HCT116 (cell line): ENCODE data around the gene EVI5. TPM values are rescaled to one million over a fixed set of nuclear protein-coding genes. Genes with fewer than 3 reads are reported as not detected.

Source experiments
- ATAC-seq: fragments of 200-7000 bp; cut with Tn5 transposase; 2 replicates; pipeline ENCODE4 v1.9.1; 2020; ENCODE audit warnings: mild to moderate bottlenecking, moderate library complexity
- BruUV-seq: library from RNA; stranded (reverse); fragments of 400-500 nt; replicated peaks from 2 replicates; lab custom pipeline; 2021; lab: Mats Ljungman, UMichigan
- CTCF ChIA-PET: fragments of 300-600 bp; sonication (Branson Sonifier 250); formaldehyde crosslinking; loops from one replicate; lab custom pipeline; 2021; ENCODE audit warnings: antibody characterized with exemption; lab: Charles Lee
- POLR2A ChIA-PET: fragments of 300-600, 350-600 bp; sonication (Branson Sonifier 250); formaldehyde crosslinking; loops from one replicate; lab custom pipeline; 2021; ENCODE audit warnings: antibody characterized with exemption; lab: Charles Lee
- RAD21 ChIA-PET, 2 experiments: fragments of 300-600 bp; sonication (Branson Sonifier 250); formaldehyde crosslinking; loops; one replicate each; lab custom pipeline; 2023; ENCODE audit warnings: low total read pairs in 2 of 2; ENCODE audit not compliant: uncharacterized antibody in 2 of 2, unreplicated experiment in 2 of 2, low non-redundant PET in 1 of 2; lab: Charles Lee
- DNase-seq: peaks from one replicate; pipeline ENCODE4 v3.0.0-alpha.2; 2010; ENCODE audit warnings: low read depth, low spot score
- H2AFZ ChIP-seq: fragments of 200-600 bp; shearing (Covaris generic), sonication (generic); 2 replicates; pipeline ENCODE4 v1.6.1; 2017; ENCODE audit warnings: low read depth, mixed run types, mixed read lengths, antibody characterized with exemption, low read length; ENCODE audit not compliant: poor library complexity, severe bottlenecking
- H3K27ac ChIP-seq: 2 replicates; pipeline ENCODE4 v1.5.1; 2012; ENCODE audit warnings: low read depth, low read length
- H3K27me3 ChIP-seq: fragments of 200-600 bp; sonication (generic); 2 replicates; pipeline ENCODE4 v1.6.1; 2016; ENCODE audit warnings: mixed run types, low read length, mixed read lengths; ENCODE audit not compliant: insufficient read depth
- H3K36me3 ChIP-seq, 2 experiments: fragments of 200-500 bp in 1 of 2; fragments of 200-600 bp in 1 of 2; sonication (Bioruptor generic) in 1 of 2; sonication (generic) in 1 of 2; 2 replicates each; pipeline versions ENCODE4 v1.5.1 to v1.6.1; 2014 to 2016; ENCODE audit warnings: low read length in 2 of 2, inconsistent platforms in 1 of 2, mixed read lengths in 1 of 2, mixed run types in 1 of 2; ENCODE audit not compliant: insufficient read depth in 2 of 2, control insufficient read depth in 1 of 2
- H3K4me1 ChIP-seq, 2 experiments: fragments of 200-600 bp in 1 of 2; sonication (generic) in 1 of 2; 2 replicates each; pipeline versions ENCODE4 v1.5.1 to v1.6.1; 2012 to 2017; ENCODE audit warnings: low read length in 2 of 2, inconsistent platforms in 1 of 2, mild to moderate bottlenecking in 1 of 2, mixed read lengths in 1 of 2, mixed run types in 1 of 2, moderate library complexity in 1 of 2; ENCODE audit not compliant: insufficient read depth in 2 of 2, control insufficient read depth in 1 of 2
- H3K4me2 ChIP-seq: fragments of 200-600 bp; sonication (generic); 2 replicates; pipeline ENCODE4 v1.6.1; 2017; ENCODE audit warnings: mixed run types, low read length, mixed read lengths
- H3K4me3 ChIP-seq, 2 experiments: fragments of 200-600 bp in 1 of 2; sonication (generic) in 1 of 2; replicated peaks in 1 of 2; 2 replicates each; pipeline ENCODE4 v1.5.1; 2011 to 2016; ENCODE audit warnings: low read length in 2 of 2, control low read depth in 1 of 2, low read depth in 1 of 2, mild to moderate bottlenecking in 1 of 2, mixed read lengths in 1 of 2, mixed run types in 1 of 2
- H3K79me2 ChIP-seq: fragments of 200-600 bp; sonication (generic); 2 replicates; pipeline ENCODE4 v1.6.1; 2017; ENCODE audit warnings: mild to moderate bottlenecking, mixed run types, low read length, moderate library complexity, mixed read lengths; ENCODE audit not compliant: insufficient read depth
- H3K9ac ChIP-seq: fragments of 200-600 bp; sonication (generic); 2 replicates; pipeline ENCODE4 v1.6.1; 2016; ENCODE audit warnings: low read length, mixed read lengths
- H3K9me2 ChIP-seq: fragments of 200-600 bp; sonication (generic), shearing (Covaris generic); 2 replicates; pipeline ENCODE4 v1.6.1; 2017; ENCODE audit warnings: mixed run types, mild to moderate bottlenecking, moderate library complexity; ENCODE audit not compliant: insufficient read depth
- H3K9me3 ChIP-seq, 2 experiments: fragments of 200-500 bp in 1 of 2; fragments of 200-600 bp in 1 of 2; sonication (Bioruptor generic) in 1 of 2; sonication (generic) in 1 of 2; 2 replicates each; pipeline ENCODE4 v1.6.1; 2014 to 2017; ENCODE audit warnings: low read length in 2 of 2, mixed read lengths in 2 of 2, inconsistent platforms in 1 of 2, low read depth in 1 of 2, mild to moderate bottlenecking in 1 of 2, mixed run types in 1 of 2, moderate library complexity in 1 of 2; ENCODE audit not compliant: control insufficient read depth in 1 of 2, insufficient read depth in 1 of 2
- H4K20me1 ChIP-seq: fragments of 200-600 bp; sonication (generic), shearing (Covaris generic); 2 replicates; pipeline ENCODE4 v1.6.1; 2017; ENCODE audit warnings: mixed run types, mild to moderate bottlenecking, moderate library complexity; ENCODE audit not compliant: insufficient read depth
- CBX3 ChIP-seq: IDR thresholded peaks from 2 replicates; pipeline ENCODE4 v1.6.1; 2012; ENCODE audit warnings: low read depth
- CEBPB ChIP-seq: IDR thresholded peaks from 2 replicates; pipeline ENCODE4 v1.6.1; 2012; ENCODE audit warnings: low read depth
- EGR1 ChIP-seq: IDR thresholded peaks from 2 replicates; pipeline ENCODE4 v1.6.1; 2012; ENCODE audit warnings: low read depth
- ELF1 ChIP-seq: IDR thresholded peaks from 2 replicates; pipeline ENCODE4 v1.6.1; 2012; ENCODE audit warnings: low read depth, borderline replicate concordance
- EZH2 ChIP-seq: fragments of 200-600 bp; sonication (generic); IDR thresholded peaks from 2 replicates; pipeline ENCODE4 v1.6.1; 2017; ENCODE audit warnings: antibody characterized with exemption, mixed run types
- FOSL1 ChIP-seq: IDR thresholded peaks from 2 replicates; pipeline ENCODE4 v1.6.1; 2012; ENCODE audit warnings: low read depth
- JUND ChIP-seq: IDR thresholded peaks from 2 replicates; pipeline ENCODE4 v1.6.1; 2012
- POLR2AphosphoS5 ChIP-seq: IDR thresholded peaks from 2 replicates; pipeline ENCODE4 v1.6.1; 2011; ENCODE audit warnings: mild to moderate bottlenecking, low read depth, low read length, moderate library complexity
- RAD21 ChIP-seq: IDR thresholded peaks from 2 replicates; pipeline ENCODE4 v1.6.1; 2012; ENCODE audit warnings: low read depth, mild to moderate bottlenecking
- SIN3A ChIP-seq: IDR thresholded peaks from 2 replicates; pipeline ENCODE4 v1.6.1; 2012; ENCODE audit warnings: low read depth
- SP1 ChIP-seq: IDR thresholded peaks from 2 replicates; pipeline ENCODE4 v1.6.1; 2012; ENCODE audit warnings: low read depth
- YY1 ChIP-seq: IDR thresholded peaks from 2 replicates; pipeline ENCODE4 v1.6.1; 2011; ENCODE audit warnings: low read length, low read depth, moderate library complexity, mild to moderate bottlenecking; ENCODE audit not compliant: insufficient replicate concordance; ENCODE audit errors: extremely low read depth
- ZFX ChIP-seq: fragments of 450-650 bp; IDR thresholded peaks from 2 replicates; pipeline ENCODE4 v1.6.1; 2017
- ZNF274 ChIP-seq: fragments of 200-500 bp; sonication (Bioruptor generic); IDR thresholded peaks from 2 replicates; pipeline ENCODE4 v1.6.1; 2014; ENCODE audit warnings: mild to moderate bottlenecking, low read depth, low read length, inconsistent platforms
- intact Hi-C: fragments of 100-400 bp; cut with micrococcal nuclease; formaldehyde crosslinking; loops from 2 replicates; pipeline ENCODE4 v1.10.0; 2022
- total RNA-seq: library from RNA; stranded (reverse); gene quantifications from one replicate; pipeline ENCODE4 v1.2.1, GENCODE V29; 2021; ENCODE audit not compliant: unreplicated experiment
- TF ChIP-seq, protein P1 (sequence below): IDR thresholded peaks from 2 replicates; pipeline ENCODE4 v1.6.1; 2012
- TF ChIP-seq, protein P2 (sequence below), 3 experiments: fragments of 200-600 bp in 1 of 3; sonication (generic) in 1 of 3; IDR thresholded peaks in 2 of 3; conservative IDR thresholded peaks in 1 of 3; 2 replicates each; pipeline ENCODE4 v1.5.1; 2012 to 2017; ENCODE audit warnings: low read depth in 2 of 3, low read length in 2 of 3, antibody characterized with exemption in 1 of 3, borderline replicate concordance in 1 of 3, control low read depth in 1 of 3, mild to moderate bottlenecking in 1 of 3, mixed read lengths in 1 of 3, mixed run types in 1 of 3, moderate library complexity in 1 of 3; ENCODE audit not compliant: insufficient read depth in 1 of 3
- TF ChIP-seq, protein P3 (sequence below): IDR thresholded peaks from 2 replicates; pipeline ENCODE4 v1.6.1; 2011; ENCODE audit warnings: mild to moderate bottlenecking, low read length, moderate library complexity; ENCODE audit not compliant: insufficient replicate concordance; ENCODE audit errors: extremely low read depth

Gene EVI5
- total RNA-seq, 1 experiment from 2014 or later, result 21.8 TPM

DNA sequence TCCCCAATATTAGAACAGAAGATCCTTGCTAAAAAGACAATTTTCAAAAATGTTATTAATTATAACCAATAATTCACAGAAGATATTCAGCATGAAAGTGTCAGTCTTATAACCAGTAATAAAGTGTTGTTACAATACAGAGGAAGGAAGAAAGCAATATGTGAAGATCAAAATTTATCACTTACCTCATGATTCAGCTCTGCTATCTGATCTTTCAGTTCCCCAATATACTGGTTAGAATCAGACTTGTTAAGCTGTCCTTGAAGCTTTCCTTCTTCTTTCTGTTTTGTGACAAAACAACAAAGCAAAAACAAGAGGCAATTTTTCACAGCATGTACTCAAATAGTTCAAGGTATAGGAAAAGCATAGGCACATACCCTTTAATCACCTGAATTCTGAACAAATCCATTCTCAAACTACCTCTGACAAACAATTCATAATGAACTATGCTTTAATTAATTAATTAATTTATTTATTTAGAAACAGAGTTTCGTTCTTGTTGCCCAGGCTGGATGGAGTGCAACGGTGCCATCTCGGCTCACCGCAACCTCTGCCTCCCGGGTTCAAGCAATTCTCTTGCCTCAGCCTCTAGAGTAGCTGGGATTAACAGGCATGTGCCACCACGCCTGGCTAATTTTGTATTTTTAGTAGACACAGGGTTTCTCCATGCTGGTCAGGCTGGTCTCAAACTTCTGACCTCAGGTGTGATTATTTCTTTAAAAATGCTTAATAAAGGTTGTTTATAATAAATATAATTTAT is 221.3 kb downstream of the EVI5 start:
- Histone ChIP-seq H3K4me1 (no peaks in the 10 kb centered on the region), H2AFZ (no peak overlapping the region), H3K4me3 (no peak overlapping the region), H4K20me1 (no peaks in the 10 kb centered on the region), H3K27ac (no peak overlapping the region), H3K4me2 (no peak overlapping the region), H3K9me2 (no peaks in the 10 kb centered on the region), H3K9ac (no peak overlapping the region), H3K9me3 (no peaks in the 10 kb centered on the region), H3K79me2 (no peaks in the 10 kb centered on the region), H3K36me3 (no peaks in the 10 kb centered on the region), H3K27me3 (no peaks in the 10 kb centered on the region)
- TF ChIP-seq, protein P1, sequence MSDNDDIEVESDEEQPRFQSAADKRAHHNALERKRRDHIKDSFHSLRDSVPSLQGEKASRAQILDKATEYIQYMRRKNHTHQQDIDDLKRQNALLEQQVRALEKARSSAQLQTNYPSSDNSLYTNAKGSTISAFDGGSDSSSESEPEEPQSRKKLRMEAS, result no peak
- TF ChIP-seq, protein P2, sequence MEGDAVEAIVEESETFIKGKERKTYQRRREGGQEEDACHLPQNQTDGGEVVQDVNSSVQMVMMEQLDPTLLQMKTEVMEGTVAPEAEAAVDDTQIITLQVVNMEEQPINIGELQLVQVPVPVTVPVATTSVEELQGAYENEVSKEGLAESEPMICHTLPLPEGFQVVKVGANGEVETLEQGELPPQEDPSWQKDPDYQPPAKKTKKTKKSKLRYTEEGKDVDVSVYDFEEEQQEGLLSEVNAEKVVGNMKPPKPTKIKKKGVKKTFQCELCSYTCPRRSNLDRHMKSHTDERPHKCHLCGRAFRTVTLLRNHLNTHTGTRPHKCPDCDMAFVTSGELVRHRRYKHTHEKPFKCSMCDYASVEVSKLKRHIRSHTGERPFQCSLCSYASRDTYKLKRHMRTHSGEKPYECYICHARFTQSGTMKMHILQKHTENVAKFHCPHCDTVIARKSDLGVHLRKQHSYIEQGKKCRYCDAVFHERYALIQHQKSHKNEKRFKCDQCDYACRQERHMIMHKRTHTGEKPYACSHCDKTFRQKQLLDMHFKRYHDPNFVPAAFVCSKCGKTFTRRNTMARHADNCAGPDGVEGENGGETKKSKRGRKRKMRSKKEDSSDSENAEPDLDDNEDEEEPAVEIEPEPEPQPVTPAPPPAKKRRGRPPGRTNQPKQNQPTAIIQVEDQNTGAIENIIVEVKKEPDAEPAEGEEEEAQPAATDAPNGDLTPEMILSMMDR (IDR thresholded peaks at IDR 0.05 in 2 of 3, conservative IDR thresholded peaks at IDR 0.05 in 1 of 3; ENCODE audit: borderline replicate concordance in 1 of 3, insufficient read depth in 1 of 3, low read depth in 2 of 3, low read length in 2 of 3), result no peak
- TF ChIP-seq ELF1 (no peak), YY1 (no peak), JUND (no peak), CEBPB (no peak), CBX3 (no peak), SIN3A (no peak), EZH2 (no peak), RAD21 (no peak), ZNF274 (no peak), POLR2AphosphoS5 (no peak), ZFX (no peak), SP1 (no peak), FOSL1 (no peak), EGR1 (no peak)
- TF ChIP-seq, protein P3, sequence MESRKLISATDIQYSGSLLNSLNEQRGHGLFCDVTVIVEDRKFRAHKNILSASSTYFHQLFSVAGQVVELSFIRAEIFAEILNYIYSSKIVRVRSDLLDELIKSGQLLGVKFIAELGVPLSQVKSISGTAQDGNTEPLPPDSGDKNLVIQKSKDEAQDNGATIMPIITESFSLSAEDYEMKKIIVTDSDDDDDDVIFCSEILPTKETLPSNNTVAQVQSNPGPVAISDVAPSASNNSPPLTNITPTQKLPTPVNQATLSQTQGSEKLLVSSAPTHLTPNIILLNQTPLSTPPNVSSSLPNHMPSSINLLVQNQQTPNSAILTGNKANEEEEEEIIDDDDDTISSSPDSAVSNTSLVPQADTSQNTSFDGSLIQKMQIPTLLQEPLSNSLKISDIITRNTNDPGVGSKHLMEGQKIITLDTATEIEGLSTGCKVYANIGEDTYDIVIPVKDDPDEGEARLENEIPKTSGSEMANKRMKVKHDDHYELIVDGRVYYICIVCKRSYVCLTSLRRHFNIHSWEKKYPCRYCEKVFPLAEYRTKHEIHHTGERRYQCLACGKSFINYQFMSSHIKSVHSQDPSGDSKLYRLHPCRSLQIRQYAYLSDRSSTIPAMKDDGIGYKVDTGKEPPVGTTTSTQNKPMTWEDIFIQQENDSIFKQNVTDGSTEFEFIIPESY, result no peak
- ChIA-PET POLR2A (no interaction called here), RAD21 (no interaction called here), CTCF (no interaction called here)
- ATAC-seq, result no peak
- no peak for DNase-seq
- intact Hi-C loops, result no loop called here
- no TSS peak for BruUV-seq
